IPS-18c (cell line): ENCODE results near the gene NPNT.

ENCODE experiments used
- H3K4me3 ChIP-seq: 2 replicates; pipeline ENCODE4 v1.7.0; 2013; ENCODE audit warnings: low read depth, mild to moderate bottlenecking, low read length, moderate library complexity; ENCODE audit not compliant: insufficient read depth
- H3K9me3 ChIP-seq: one replicate; pipeline ENCODE4 v1.6.1; 2013; ENCODE audit warnings: mild to moderate bottlenecking, low read length, moderate library complexity; ENCODE audit not compliant: control insufficient read depth, insufficient read depth

The NPNT gene

GRCh38 chr4:105902550-105903262 is 7.4 kb downstream of the NPNT start:
- no peaks in the 10 kb centered on the region for H3K9me3 ChIP-seq
- H3K4me3 ChIP-seq: no peak overlapping the region

- no peaks in the 10 kb centered on the region for H3K9me3 ChIP-seq
- no peak overlapping the region for H3K4me3 ChIP-seq
These were observed 14.6 kb downstream of the NPNT start for GRCh38 chr4:105909787-105910281.

- no peak overlapping the region for H3K4me3 ChIP-seq
- H3K9me3 ChIP-seq: no peaks in the 10 kb centered on the region
These were observed 16.2 kb downstream of the NPNT start for GRCh38 chr4:105911426-105911825.

- no peak overlapping the region for H3K4me3 ChIP-seq
These were observed 17.4 kb downstream of the NPNT start for GRCh38 chr4:105912633-105913032.

GRCh38 chr4:105917171-105917685 is 22.0 kb downstream of the NPNT start:
- H3K9me3 ChIP-seq: no peaks in the 10 kb centered on the region
- H3K4me3 ChIP-seq: no peak overlapping the region

More at GRCh38 chr4:105912633-105913032, 17.4 kb downstream of the NPNT start:
- no peaks in the 10 kb centered on the region for H3K9me3 ChIP-seq

- Histone ChIP-seq H3K4me3 (no peak overlapping the region), H3K9me3 (no peaks in the 10 kb centered on the region)
These were observed 26.0 kb downstream of the NPNT start for GRCh38 chr4:105921301-105921700.

GRCh38 chr4:105923497-105924238 is 28.4 kb downstream of the NPNT start:
- H3K9me3 ChIP-seq: no peaks in the 10 kb centered on the region
- H3K4me3 ChIP-seq: no peak overlapping the region

- Histone ChIP-seq H3K4me3 (no peak overlapping the region), H3K9me3 (no peaks in the 10 kb centered on the region)
These were observed 29.1 kb downstream of the NPNT start for GRCh38 chr4:105924341-105924740.

- no peaks in the 10 kb centered on the region for H3K9me3 ChIP-seq
- H3K4me3 ChIP-seq: no peak overlapping the region
These were observed 35.4 kb downstream of the NPNT start for GRCh38 chr4:105930698-105931097.

- H3K4me3 ChIP-seq: no peak overlapping the region
- no peaks in the 10 kb centered on the region for H3K9me3 ChIP-seq
These were observed 37.8 kb downstream of the NPNT start for GRCh38 chr4:105933083-105933482.

- H3K9me3 ChIP-seq: no peaks in the 10 kb centered on the region
These were observed 39.1 kb downstream of the NPNT start for GRCh38 chr4:105934386-105934785.

GRCh38 chr4:105936901-105937300 is 41.6 kb downstream of the NPNT start:
- Histone ChIP-seq H3K9me3 (no peaks in the 10 kb centered on the region), H3K4me3 (no peak overlapping the region)

More at GRCh38 chr4:105934386-105934785, 39.1 kb downstream of the NPNT start:
- H3K4me3 ChIP-seq: no peak overlapping the region

- H3K4me3 ChIP-seq: no peak overlapping the region
- H3K9me3 ChIP-seq: no peaks in the 10 kb centered on the region
These were observed 42.5 kb downstream of the NPNT start for GRCh38 chr4:105937759-105938158.

GRCh38 chr4:105943234-105943633 is 48.0 kb downstream of the NPNT start:
- no peaks in the 10 kb centered on the region for H3K9me3 ChIP-seq
- H3K4me3 ChIP-seq: no peak overlapping the region

- Histone ChIP-seq H3K9me3 (no peaks in the 10 kb centered on the region), H3K4me3 (no peak overlapping the region)
These were observed 49.3 kb downstream of the NPNT start for GRCh38 chr4:105944540-105944939.

- Histone ChIP-seq H3K4me3 (no peak overlapping the region; the same call in 1 of the 2 replicates), H3K9me3 (no peaks in the 10 kb centered on the region)
These were observed 51.5 kb downstream of the NPNT start for GRCh38 chr4:105946771-105947170.

- Histone ChIP-seq H3K9me3 (no peaks in the 10 kb centered on the region), H3K4me3 (no peak overlapping the region)
These were observed 55.4 kb downstream of the NPNT start for GRCh38 chr4:105950701-105951100.

GRCh38 chr4:105951198-105951597 is 55.9 kb downstream of the NPNT start:
- H3K4me3 ChIP-seq: no peak overlapping the region
- no peaks in the 10 kb centered on the region for H3K9me3 ChIP-seq
